Epithelial cell of proximal tubule (primary cell): ENCODE data around the gene INAFM1. TPM values are rescaled to one million over a fixed set of nuclear protein-coding genes. Genes with fewer than 3 reads are reported as not detected.
A peak's percentile ranks its signal among the peaks of the same experiment; 100 is the strongest.
"Not testable (repeated sequence)": the region's sequence is repeated elsewhere in the genome, so short reads cannot be mapped to it uniquely, and the experiment has no call there.

Experiments used
- DNase-seq: peaks from one replicate; pipeline ENCODE4 v3.0.0-alpha.2; 2011; ENCODE audit warnings: low read depth
- H3K4me3 ChIP-seq: 2 replicates; pipeline ENCODE4 v1.5.1; 2011; ENCODE audit warnings: low read depth, mild to moderate bottlenecking, low read length
- CTCF ChIP-seq: conservative IDR thresholded peaks from 2 replicates; pipeline ENCODE4 v1.5.1; 2012; ENCODE audit warnings: low read depth, mild to moderate bottlenecking, low read length
- total RNA-seq: library from RNA; depleted of rRNA; stranded (reverse); fragments of >200 nt; gene quantifications from 2 replicates; pipeline ENCODE4 v1.2.3, GENCODE V29; 2015

Gene INAFM1
- total RNA-seq, 1 donor from 2014 or later = 7.0 TPM

GRCh38 chr19:47283405-47284059, 8.8 kb downstream of the INAFM1 start:
- DNase-seq = no peak
- no peak overlapping the region for H3K4me3 ChIP-seq
- TF ChIP-seq CTCF = no peak

GRCh38 chr19:47284324-47284899, 9.7 kb downstream of the INAFM1 start:
- DNase-seq = no peak
- no peak overlapping the region for H3K4me3 ChIP-seq
- peak; percentile 82 for TF ChIP-seq CTCF

GRCh38 chr19:47296036-47296435, 21.4 kb downstream of the INAFM1 start:
- no peak for DNase-seq
- no peak overlapping the region for H3K4me3 ChIP-seq
- peak; percentile 72 for TF ChIP-seq CTCF

- not testable (repeated sequence) for DNase-seq, H3K4me3 ChIP-seq
Observed at GRCh38 chr19:47300867-47301266, 26.2 kb downstream of the INAFM1 start.

- no peak for TF ChIP-seq CTCF
- no peak overlapping the region for H3K4me3 ChIP-seq
- no peak for DNase-seq
Observed at GRCh38 chr19:47302249-47302648, 27.6 kb downstream of the INAFM1 start.

- no peak for DNase-seq
- TF ChIP-seq CTCF = no peak
Observed at GRCh38 chr19:47303966-47304365, 29.3 kb downstream of the INAFM1 start.

GRCh38 chr19:47305309-47305751, 30.6 kb downstream of the INAFM1 start:
- peak; percentile 88 for DNase-seq
- peak; percentile 98 for TF ChIP-seq CTCF
- no peak overlapping the region for H3K4me3 ChIP-seq

More at GRCh38 chr19:47303966-47304365, 29.3 kb downstream of the INAFM1 start:
- no peak overlapping the region for H3K4me3 ChIP-seq
